ENCODE results near the gene ATP8A1.

- TF ChIP-seq, protein P1, sequence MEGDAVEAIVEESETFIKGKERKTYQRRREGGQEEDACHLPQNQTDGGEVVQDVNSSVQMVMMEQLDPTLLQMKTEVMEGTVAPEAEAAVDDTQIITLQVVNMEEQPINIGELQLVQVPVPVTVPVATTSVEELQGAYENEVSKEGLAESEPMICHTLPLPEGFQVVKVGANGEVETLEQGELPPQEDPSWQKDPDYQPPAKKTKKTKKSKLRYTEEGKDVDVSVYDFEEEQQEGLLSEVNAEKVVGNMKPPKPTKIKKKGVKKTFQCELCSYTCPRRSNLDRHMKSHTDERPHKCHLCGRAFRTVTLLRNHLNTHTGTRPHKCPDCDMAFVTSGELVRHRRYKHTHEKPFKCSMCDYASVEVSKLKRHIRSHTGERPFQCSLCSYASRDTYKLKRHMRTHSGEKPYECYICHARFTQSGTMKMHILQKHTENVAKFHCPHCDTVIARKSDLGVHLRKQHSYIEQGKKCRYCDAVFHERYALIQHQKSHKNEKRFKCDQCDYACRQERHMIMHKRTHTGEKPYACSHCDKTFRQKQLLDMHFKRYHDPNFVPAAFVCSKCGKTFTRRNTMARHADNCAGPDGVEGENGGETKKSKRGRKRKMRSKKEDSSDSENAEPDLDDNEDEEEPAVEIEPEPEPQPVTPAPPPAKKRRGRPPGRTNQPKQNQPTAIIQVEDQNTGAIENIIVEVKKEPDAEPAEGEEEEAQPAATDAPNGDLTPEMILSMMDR (IDR thresholded peaks at IDR 0.05; ENCODE audit: low read depth, low read length, missing input control), result no peak
- TF ChIP-seq ZBTB33 (IDR thresholded peaks at IDR 0.05) (no peak), TAF1 (conservative IDR thresholded peaks at IDR 0.05) (no peak), GABPA (IDR thresholded peaks at IDR 0.05 in 1 of 2, conservative IDR thresholded peaks at IDR 0.05 in 1 of 2) (no peak)
- TF ChIP-seq, protein P2, sequence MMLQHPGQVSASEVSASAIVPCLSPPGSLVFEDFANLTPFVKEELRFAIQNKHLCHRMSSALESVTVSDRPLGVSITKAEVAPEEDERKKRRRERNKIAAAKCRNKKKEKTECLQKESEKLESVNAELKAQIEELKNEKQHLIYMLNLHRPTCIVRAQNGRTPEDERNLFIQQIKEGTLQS (IDR thresholded peaks at IDR 0.05), result no peak
- TF ChIP-seq, protein P3, sequence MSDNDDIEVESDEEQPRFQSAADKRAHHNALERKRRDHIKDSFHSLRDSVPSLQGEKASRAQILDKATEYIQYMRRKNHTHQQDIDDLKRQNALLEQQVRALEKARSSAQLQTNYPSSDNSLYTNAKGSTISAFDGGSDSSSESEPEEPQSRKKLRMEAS (IDR thresholded peaks at IDR 0.05), result no peak
Observed at GRCh38 chr4:42676066-42676951, 19.4 kb upstream of the ATP8A1 start.
